ENCODE data around the gene OR51B5. TPM values are rescaled to one million over a fixed set of nuclear protein-coding genes. Genes with fewer than 3 reads are reported as not detected.

OR51B5 gene
- not detected for total RNA-seq

DNA sequence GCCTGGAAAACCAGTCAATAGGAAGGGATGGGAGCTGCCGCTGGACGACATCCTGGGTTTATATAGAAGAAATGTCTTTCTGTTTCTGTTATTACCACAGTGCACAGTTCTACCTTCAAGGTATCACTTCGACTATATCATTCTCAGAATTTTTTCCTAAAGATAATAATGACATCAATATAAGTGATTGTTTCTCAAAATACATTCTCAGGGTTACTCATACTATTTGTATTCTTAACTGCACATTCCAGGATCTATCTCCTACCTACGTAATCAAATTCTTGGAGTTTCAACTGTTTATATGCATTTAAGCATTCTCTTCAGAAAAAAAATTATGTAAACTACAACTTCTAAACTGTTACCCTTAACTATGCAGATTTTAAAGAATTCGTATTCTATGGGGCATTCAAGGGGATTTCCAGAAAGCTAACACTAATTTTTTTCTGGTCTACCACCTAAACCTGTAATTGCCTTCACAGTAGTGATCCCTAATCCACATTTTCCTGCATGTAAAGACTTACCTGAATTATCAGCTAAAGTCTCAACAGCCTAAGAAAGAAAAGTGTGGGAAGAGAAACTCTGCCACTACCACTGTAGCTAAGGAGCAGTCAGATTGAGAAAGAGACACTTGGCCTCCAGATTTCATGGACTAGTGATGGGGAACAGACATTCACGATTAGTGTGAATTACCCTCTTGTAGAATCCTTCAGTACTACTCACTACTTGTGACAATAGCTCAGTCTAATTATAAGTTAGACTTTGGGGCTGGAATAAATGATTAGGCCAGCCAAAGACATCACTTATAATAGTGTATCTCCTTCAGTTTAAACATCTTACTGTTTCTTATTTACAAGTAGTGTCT is at the start of gene OR51B5:
TSS of gene OR51B5 (minus strand) at position 51 of the 862 bp plus-strand sequence. CDS start at position 51, 0 bp downstream.
- H3K27ac ChIP-seq, result no peak within 1 kb of the TSS
- DNase-seq (no peak), ATAC-seq (no peak)
- H3K4me1 ChIP-seq, result no peaks in the 10 kb centered on the region
- intact Hi-C loops (cut with DNase I), result no loop called here
- no peaks in the 10 kb centered on the region for H3K27me3 ChIP-seq
- TF ChIP-seq POLR2A (IDR thresholded peaks at IDR 0.05), result no peak
- TF ChIP-seq CTCF (IDR thresholded peaks at IDR 0.05), result no peak
- H3K9me3 ChIP-seq, result no peaks in the 10 kb centered on the region
- H3K36me3 ChIP-seq (replicated peaks in 1 of 2; ENCODE audit: insufficient read depth in 1 of 2, low read depth in 2 of 2), result no peaks in the 10 kb centered on the region
- WGBS, 2 donors, result 64 to 75% methylated on average over 6 of the region's 6 CpGs
- no peak within 1 kb of the TSS for H3K4me3 ChIP-seq

GRCh38 chr11:5390210-5390609 is 46.9 kb upstream of the OR51B5 start:
- DNase-seq (no peak), ATAC-seq (no peak)
- Histone ChIP-seq H3K27me3 (no peaks in the 10 kb centered on the region), H3K27ac (no peak overlapping the region), H3K9me3 (no peaks in the 10 kb centered on the region), H3K36me3 (replicated peaks in 1 of 2; ENCODE audit: insufficient read depth in 1 of 2, low read depth in 2 of 2) (no peaks in the 10 kb centered on the region), H3K4me1 (no peaks in the 10 kb centered on the region), H3K4me3 (no peak overlapping the region)
- TF ChIP-seq POLR2A (IDR thresholded peaks at IDR 0.05), result no peak
- intact Hi-C loops (cut with DNase I), result loop anchor here (10.0 kb wide), 1 partner anchor 265 kb away; no protein-coding TSS in a partner anchor
- 54 to 65% methylated on average over 2 of the region's 2 CpGs for WGBS, 2 donors

DNA sequence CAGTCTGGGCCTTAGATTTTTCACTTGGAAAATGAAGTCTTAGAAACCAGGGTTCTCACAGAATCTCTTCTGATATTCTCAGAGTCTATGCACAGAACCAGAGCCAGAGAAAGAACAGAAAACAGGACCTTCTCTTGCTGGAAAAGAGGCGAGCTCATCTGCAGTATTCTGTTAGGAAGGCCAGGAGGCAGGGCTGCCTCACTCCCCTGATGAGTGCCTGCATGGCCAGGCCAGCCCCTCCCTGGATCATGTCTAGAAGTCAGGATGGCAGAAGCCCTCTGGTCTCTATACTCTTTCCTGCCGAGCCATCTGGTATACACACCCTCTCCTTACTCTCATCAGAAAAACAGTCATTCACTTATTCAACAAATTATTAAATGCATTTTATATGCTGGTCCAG is 41.0 kb upstream of the OR51B5 start:
- TF ChIP-seq CTCF (IDR thresholded peaks at IDR 0.05) (no peak), POLR2A (IDR thresholded peaks at IDR 0.05) (no peak)
- Histone ChIP-seq H3K27ac (no peak overlapping the region), H3K9me3 (no peaks in the 10 kb centered on the region), H3K36me3 (replicated peaks in 1 of 2; ENCODE audit: insufficient read depth in 1 of 2, low read depth in 2 of 2) (no peaks in the 10 kb centered on the region), H3K27me3 (no peaks in the 10 kb centered on the region), H3K4me3 (no peak overlapping the region), H3K4me1 (no peaks in the 10 kb centered on the region)
- ATAC-seq (no peak), DNase-seq (no peak)
- intact Hi-C loops (cut with DNase I), result no loop called here
- WGBS, 2 donors, result 57% methylated on average over 2 of the region's 2 CpGs

DNA sequence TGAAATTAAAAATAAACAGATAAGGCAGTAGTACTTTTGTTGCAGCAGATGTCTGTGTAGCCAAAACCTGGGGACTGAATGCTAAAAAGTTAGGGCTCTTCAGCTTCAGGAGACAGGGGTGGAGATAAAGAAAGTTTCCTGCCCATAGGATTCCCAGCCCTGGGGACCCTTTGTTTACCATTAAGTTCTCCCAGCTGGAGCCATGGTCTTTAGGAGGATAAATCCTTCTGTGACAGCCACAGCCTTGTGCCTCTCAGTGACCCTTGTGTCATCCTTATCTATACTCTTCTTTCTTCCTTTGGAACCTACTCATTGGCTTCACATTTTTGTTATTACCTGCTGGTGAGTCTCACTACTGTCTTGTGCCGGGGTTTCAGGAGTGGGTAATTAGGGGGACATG is 40.3 kb upstream of the OR51B5 start, which contains the start of gene OR51M1:
TSS of gene OR51M1 (plus strand) at position 237 of the 400 bp plus-strand sequence. CDS start 5,587 bp downstream, outside the sequence.
- H3K4me3 ChIP-seq, result no peak within 1 kb of the TSS
- TF ChIP-seq POLR2A (IDR thresholded peaks at IDR 0.05), result no peak
- no peak for TF ChIP-seq CTCF (IDR thresholded peaks at IDR 0.05)
- ATAC-seq (no peak), DNase-seq (no peak)
- WGBS, 2 donors, result 24 to 64% methylated on average over 1 of the region's 1 CpG
- H3K27ac ChIP-seq, result no peak within 1 kb of the TSS
- intact Hi-C loops (cut with DNase I), result no loop called here
- H3K9me3 ChIP-seq, result no peaks in the 10 kb centered on the region
- H3K36me3 ChIP-seq (replicated peaks in 1 of 2; ENCODE audit: insufficient read depth in 1 of 2, low read depth in 2 of 2), result no peaks in the 10 kb centered on the region
- H3K27me3 ChIP-seq, result no peaks in the 10 kb centered on the region
- no peaks in the 10 kb centered on the region for H3K4me1 ChIP-seq

DNA sequence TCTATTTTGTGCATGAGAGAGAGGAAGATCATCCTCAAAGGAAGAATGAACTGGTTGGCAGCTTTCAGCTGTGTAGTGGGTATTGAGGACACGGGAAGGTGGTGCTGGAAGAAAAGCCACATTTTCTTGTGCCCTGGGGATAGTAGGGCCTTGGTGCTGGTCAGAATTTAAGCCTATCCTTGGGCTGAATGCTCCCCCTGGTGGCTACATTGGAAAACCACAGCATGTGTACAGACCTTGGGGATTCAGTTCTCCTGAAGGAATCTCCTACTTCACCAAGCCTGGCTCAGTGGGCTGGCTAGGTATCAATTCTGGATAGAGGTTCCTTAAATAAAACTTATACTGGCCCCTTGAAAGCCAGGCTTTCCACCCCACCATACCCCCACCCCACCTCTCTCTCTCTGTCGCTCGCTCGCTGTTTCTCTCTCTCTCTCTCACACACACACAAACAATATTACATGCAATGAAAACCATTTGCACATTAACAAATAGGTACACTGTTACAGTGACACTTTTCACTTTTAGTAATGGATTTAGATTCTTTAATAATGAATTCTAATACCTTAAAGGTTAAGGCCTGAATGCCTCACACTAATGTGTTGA is 37.5 kb upstream of the OR51B5 start:
- ATAC-seq (peak; percentile 67), DNase-seq (peak; percentile 31 to 56 (median 46))
- no peaks in the 10 kb centered on the region for H3K27me3 ChIP-seq
- no peaks in the 10 kb centered on the region for H3K9me3 ChIP-seq
- no peak overlapping the region for H3K27ac ChIP-seq
- no peak overlapping the region for H3K4me3 ChIP-seq
- no peaks in the 10 kb centered on the region for H3K4me1 ChIP-seq
- WGBS, 2 donors, result 72 to 77% methylated on average over 4 of the region's 4 CpGs
- intact Hi-C loops (cut with DNase I), result no loop called here
- no peaks in the 10 kb centered on the region for H3K36me3 ChIP-seq (replicated peaks in 1 of 2; ENCODE audit: insufficient read depth in 1 of 2, low read depth in 2 of 2)
- peak; percentile 6 to 56 (median 49) for TF ChIP-seq CTCF (IDR thresholded peaks at IDR 0.05)
- no peak for TF ChIP-seq POLR2A (IDR thresholded peaks at IDR 0.05)

All from body of pancreas (tissue), 4 donors.